ENCODE data around the gene RPS15A.
"Not testable (repeated sequence)": the region's sequence is repeated elsewhere in the genome, so short reads cannot be mapped to it uniquely, and the experiment has no call there.

Gene RPS15A

GRCh38 chr16:18757960-18758660 is 32.0 kb downstream of the RPS15A start:
- not testable (repeated sequence) for H3K4me3 ChIP-seq (ENCODE audit: insufficient read depth, low read depth, low read length); H3K9me3 ChIP-seq (ENCODE audit: control insufficient read depth, low read length); H3K36me3 ChIP-seq (ENCODE audit: control insufficient read depth, insufficient read depth, low read length); H3K27me3 ChIP-seq (ENCODE audit: control insufficient read depth, insufficient read depth, low read length, poor library complexity, severe bottlenecking); H3K27ac ChIP-seq (ENCODE audit: insufficient read depth, low read depth, low read length, poor library complexity, severe bottlenecking); H3K4me1 ChIP-seq (ENCODE audit: control insufficient read depth, insufficient read depth, low read length)
- no CpG with 5 or more reads among the region's 10 CpGs for WGBS, 2 experiments

- not testable (repeated sequence) for H3K36me3 ChIP-seq (ENCODE audit: control insufficient read depth, insufficient read depth, low read length); H3K9me3 ChIP-seq (ENCODE audit: control insufficient read depth, low read length); H3K27me3 ChIP-seq (ENCODE audit: control insufficient read depth, insufficient read depth, low read length, poor library complexity, severe bottlenecking); H3K4me3 ChIP-seq (ENCODE audit: insufficient read depth, low read depth, low read length); H3K4me1 ChIP-seq (ENCODE audit: control insufficient read depth, insufficient read depth, low read length); H3K27ac ChIP-seq (ENCODE audit: insufficient read depth, low read depth, low read length, poor library complexity, severe bottlenecking)
- 90 to 95% methylated on average over 9 of the region's 9 CpGs for WGBS, 2 experiments
Observed at GRCh38 chr16:18756639-18757038, 33.5 kb downstream of the RPS15A start.

GRCh38 chr16:18742870-18743269 is 47.3 kb downstream of the RPS15A start:
- H3K36me3 ChIP-seq (ENCODE audit: control insufficient read depth, insufficient read depth, low read length); H3K27ac ChIP-seq (ENCODE audit: insufficient read depth, low read depth, low read length, poor library complexity, severe bottlenecking); H3K4me1 ChIP-seq (ENCODE audit: control insufficient read depth, insufficient read depth, low read length); H3K9me3 ChIP-seq (ENCODE audit: control insufficient read depth, low read length); H3K4me3 ChIP-seq (ENCODE audit: insufficient read depth, low read depth, low read length); H3K27me3 ChIP-seq (ENCODE audit: control insufficient read depth, insufficient read depth, low read length, poor library complexity, severe bottlenecking): not testable (repeated sequence)
- WGBS, 2 experiments, result no CpG with 5 or more reads among the region's 8 CpGs

- not testable (repeated sequence) for H3K4me3 ChIP-seq (ENCODE audit: insufficient read depth, low read depth, low read length); H3K27me3 ChIP-seq (ENCODE audit: control insufficient read depth, insufficient read depth, low read length, poor library complexity, severe bottlenecking); H3K9me3 ChIP-seq (ENCODE audit: control insufficient read depth, low read length); H3K27ac ChIP-seq (ENCODE audit: insufficient read depth, low read depth, low read length, poor library complexity, severe bottlenecking); H3K36me3 ChIP-seq (ENCODE audit: control insufficient read depth, insufficient read depth, low read length); H3K4me1 ChIP-seq (ENCODE audit: control insufficient read depth, insufficient read depth, low read length)
- 100% methylated on average over 1 of the region's 3 CpGs; no CpG with 5 or more reads in 1 of the 2 experiments for WGBS, 2 experiments
Observed at GRCh38 chr16:18740027-18740426, 50.1 kb downstream of the RPS15A start.

GRCh38 chr16:18738768-18739167 is 51.4 kb downstream of the RPS15A start:
- WGBS, 2 experiments, result 64 to 68% methylated on average over 2 of the region's 4 CpGs
- H3K36me3 ChIP-seq (ENCODE audit: control insufficient read depth, insufficient read depth, low read length); H3K9me3 ChIP-seq (ENCODE audit: control insufficient read depth, low read length); H3K4me3 ChIP-seq (ENCODE audit: insufficient read depth, low read depth, low read length); H3K4me1 ChIP-seq (ENCODE audit: control insufficient read depth, insufficient read depth, low read length); H3K27ac ChIP-seq (ENCODE audit: insufficient read depth, low read depth, low read length, poor library complexity, severe bottlenecking); H3K27me3 ChIP-seq (ENCODE audit: control insufficient read depth, insufficient read depth, low read length, poor library complexity, severe bottlenecking): not testable (repeated sequence)

- 92 to 93% methylated on average over 27 of the region's 27 CpGs for WGBS, 2 experiments
- not testable (repeated sequence) for H3K27me3 ChIP-seq (ENCODE audit: control insufficient read depth, insufficient read depth, low read length, poor library complexity, severe bottlenecking); H3K9me3 ChIP-seq (ENCODE audit: control insufficient read depth, low read length); H3K27ac ChIP-seq (ENCODE audit: insufficient read depth, low read depth, low read length, poor library complexity, severe bottlenecking); H3K4me3 ChIP-seq (ENCODE audit: insufficient read depth, low read depth, low read length); H3K36me3 ChIP-seq (ENCODE audit: control insufficient read depth, insufficient read depth, low read length); H3K4me1 ChIP-seq (ENCODE audit: control insufficient read depth, insufficient read depth, low read length)
Observed at GRCh38 chr16:18734279-18734678, 55.9 kb downstream of the RPS15A start.
